Caco-2 (cell line): ENCODE data around the gene NEK7. TPM values are rescaled to one million over a fixed set of nuclear protein-coding genes. Genes with fewer than 3 reads are reported as not detected.

Experiments used
- BruUV-seq: library from RNA; stranded (reverse); fragments of 400-500 nt; replicated peaks from 2 replicates; lab custom pipeline; 2021; lab: Mats Ljungman, UMichigan
- CTCF ChIA-PET: fragments of 300-600 bp; sonication (Branson Sonifier 250); formaldehyde crosslinking; loops from one replicate; lab custom pipeline; 2022; ENCODE audit warnings: antibody characterized with exemption; lab: Charles Lee
- POLR2A ChIA-PET: fragments of 300-600 bp; sonication (Branson Sonifier 250); formaldehyde crosslinking; loops from one replicate; lab custom pipeline; 2022; ENCODE audit warnings: antibody characterized with exemption; lab: Charles Lee
- DNase-seq, 2 experiments: peaks; one replicate each; pipeline versions ENCODE4 v3.0.0 to v3.0.0-alpha.2; 2020 to 2022
- H3K27me3 ChIP-seq: replicated peaks from 2 replicates; pipeline ENCODE4 v1.6.0; 2011; ENCODE audit warnings: low read length; ENCODE audit not compliant: control insufficient read depth, insufficient read depth
- H3K36me3 ChIP-seq: 2 replicates; pipeline ENCODE4 v1.5.1; 2011; ENCODE audit warnings: low read length; ENCODE audit not compliant: control insufficient read depth, insufficient read depth
- H3K4me1 ChIP-seq: fragments of 250-450 bp; sonication (Bioruptor Pico); 2 replicates; pipeline ENCODE4 v1.5.1; 2020; ENCODE audit warnings: mild to moderate bottlenecking
- H3K4me3 ChIP-seq: 2 replicates; pipeline ENCODE4 v1.5.1; 2011; ENCODE audit warnings: low read depth, mild to moderate bottlenecking, control low read depth, low read length
- H3K9me3 ChIP-seq: fragments of 250-450 bp; sonication (Bioruptor Pico); 2 replicates; pipeline ENCODE4 v1.5.1; 2020; ENCODE audit warnings: mild to moderate bottlenecking, moderate library complexity
- H3K27ac Mint-ChIP-seq: one replicate; pipeline ENCODE4 v1.8.0; 2022; ENCODE audit warnings: mixed read lengths; ENCODE audit not compliant: unreplicated experiment
- H3K27me3 Mint-ChIP-seq: one replicate; pipeline ENCODE4 v1.8.0; 2022; ENCODE audit warnings: mixed read lengths; ENCODE audit not compliant: insufficient read depth, unreplicated experiment
- H3K36me3 Mint-ChIP-seq: one replicate; pipeline ENCODE4 v1.8.0; 2022; ENCODE audit warnings: mild to moderate bottlenecking, mixed read lengths; ENCODE audit not compliant: insufficient read depth, unreplicated experiment
- H3K4me1 Mint-ChIP-seq: one replicate; pipeline ENCODE4 v1.8.0; 2022; ENCODE audit warnings: low read depth, mixed read lengths; ENCODE audit not compliant: unreplicated experiment
- H3K4me3 Mint-ChIP-seq: one replicate; pipeline ENCODE4 v1.8.0; 2022; ENCODE audit warnings: mild to moderate bottlenecking, moderate library complexity, mixed read lengths; ENCODE audit not compliant: unreplicated experiment
- H3K9me3 Mint-ChIP-seq: one replicate; pipeline ENCODE4 v1.8.0; 2022; ENCODE audit warnings: mixed read lengths; ENCODE audit not compliant: unreplicated experiment
- intact Hi-C: fragments of 100-400 bp; cut with micrococcal nuclease; formaldehyde crosslinking; loops from one replicate; pipeline ENCODE4 v1.10.0; 2022; ENCODE audit not compliant: unreplicated experiment
- total RNA-seq: library from RNA; stranded (reverse); gene quantifications from 2 replicates; pipeline ENCODE4 v1.2.3, GENCODE V29; 2022
- TF ChIP-seq, protein P1 (sequence below), 2 experiments: fragments of 200-600 bp in 1 of 2; IDR thresholded peaks; 1 replicate in 1 of 2; 2 replicates in 1 of 2; pipeline versions ENCODE4 v1.5.1 to v1.8.0; 2011 to 2022; ENCODE audit warnings: antibody characterized with exemption in 1 of 2, control low read depth in 1 of 2, inconsistent platforms in 1 of 2, low read depth in 1 of 2, low read length in 1 of 2, mild to moderate bottlenecking in 1 of 2, moderate library complexity in 1 of 2; ENCODE audit not compliant: insufficient read depth in 1 of 2, severe bottlenecking in 1 of 2, unreplicated experiment in 1 of 2

The NEK7 gene
- total RNA-seq, 1 experiment from 2014 or later: 56.1 TPM

DNA sequence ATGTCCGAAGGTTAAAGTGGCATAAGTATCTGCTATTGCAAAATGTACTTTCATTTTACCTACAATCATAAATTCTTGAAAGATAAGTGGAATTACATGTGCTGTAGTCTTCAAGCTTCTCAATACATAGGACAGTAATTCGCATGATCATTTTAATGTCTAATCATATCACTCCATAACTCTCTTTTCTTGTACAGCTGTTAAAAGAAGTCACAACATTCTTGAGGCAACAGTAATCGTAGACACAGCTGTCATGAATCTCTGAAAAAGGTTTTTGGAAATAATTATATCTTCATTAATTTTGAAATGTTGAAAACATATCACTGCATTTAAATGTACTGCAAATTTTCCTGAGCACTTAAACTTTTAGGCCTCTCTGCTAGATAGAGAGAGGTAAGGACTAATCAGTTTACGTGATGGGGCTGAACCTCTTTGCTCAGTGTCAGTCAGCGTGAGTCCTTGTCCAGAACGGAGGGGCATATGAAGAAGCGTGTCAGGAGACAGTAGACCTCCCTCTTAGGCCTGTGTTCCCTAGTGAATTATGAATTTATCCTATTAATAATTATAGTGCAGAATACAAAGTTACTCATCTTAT, 133.4 kb downstream of the NEK7 start:
- Mint-ChIP-seq H3K27me3 (no peaks in the 10 kb centered on the region), H3K27ac (no peak overlapping the region), H3K4me1 (peaks cover 6% of the 10 kb centered on the region), H3K4me3 (no peak overlapping the region), H3K9me3 (no peaks in the 10 kb centered on the region), H3K36me3 (peaks cover 5% of the 10 kb centered on the region)
- Histone ChIP-seq H3K4me3 (no peak overlapping the region), H3K27me3 (no peaks in the 10 kb centered on the region), H3K9me3 (no peaks in the 10 kb centered on the region), H3K4me1 (no peaks in the 10 kb centered on the region), H3K36me3 (no peaks in the 10 kb centered on the region)
- DNase-seq: no peak
- intact Hi-C loops: loop anchor here (10.0 kb wide), 1 partner anchor 175 kb away; no protein-coding TSS in a partner anchor
- POLR2A ChIA-PET: no interaction called here
- no TSS peak for BruUV-seq
- CTCF ChIA-PET: no interaction called here
- TF ChIP-seq, protein P1, sequence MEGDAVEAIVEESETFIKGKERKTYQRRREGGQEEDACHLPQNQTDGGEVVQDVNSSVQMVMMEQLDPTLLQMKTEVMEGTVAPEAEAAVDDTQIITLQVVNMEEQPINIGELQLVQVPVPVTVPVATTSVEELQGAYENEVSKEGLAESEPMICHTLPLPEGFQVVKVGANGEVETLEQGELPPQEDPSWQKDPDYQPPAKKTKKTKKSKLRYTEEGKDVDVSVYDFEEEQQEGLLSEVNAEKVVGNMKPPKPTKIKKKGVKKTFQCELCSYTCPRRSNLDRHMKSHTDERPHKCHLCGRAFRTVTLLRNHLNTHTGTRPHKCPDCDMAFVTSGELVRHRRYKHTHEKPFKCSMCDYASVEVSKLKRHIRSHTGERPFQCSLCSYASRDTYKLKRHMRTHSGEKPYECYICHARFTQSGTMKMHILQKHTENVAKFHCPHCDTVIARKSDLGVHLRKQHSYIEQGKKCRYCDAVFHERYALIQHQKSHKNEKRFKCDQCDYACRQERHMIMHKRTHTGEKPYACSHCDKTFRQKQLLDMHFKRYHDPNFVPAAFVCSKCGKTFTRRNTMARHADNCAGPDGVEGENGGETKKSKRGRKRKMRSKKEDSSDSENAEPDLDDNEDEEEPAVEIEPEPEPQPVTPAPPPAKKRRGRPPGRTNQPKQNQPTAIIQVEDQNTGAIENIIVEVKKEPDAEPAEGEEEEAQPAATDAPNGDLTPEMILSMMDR (IDR thresholded peaks at IDR 0.05; ENCODE audit: insufficient read depth in 1 of 2, low read depth in 1 of 2, low read length in 1 of 2, severe bottlenecking in 1 of 2, unreplicated experiment in 1 of 2): no peak

DNA sequence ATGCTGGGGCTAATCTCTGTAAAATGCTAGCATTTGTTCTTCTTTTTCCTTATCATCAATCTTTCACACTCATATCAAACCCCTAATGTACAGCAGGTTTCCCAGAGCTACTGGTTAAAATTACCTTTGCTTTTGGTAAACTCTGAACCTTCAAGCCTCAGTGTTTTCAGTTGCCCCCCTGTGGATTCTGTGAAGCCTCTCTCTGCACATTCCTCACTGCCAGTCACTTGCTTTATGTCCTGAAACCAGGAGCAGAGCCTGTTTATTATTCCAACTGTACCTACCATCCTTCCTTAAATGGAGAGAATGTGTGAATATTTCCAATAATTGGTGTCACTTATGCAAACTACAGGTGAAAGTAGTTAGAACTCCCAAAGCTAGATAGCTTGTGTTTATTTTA, 134.2 kb downstream of the NEK7 start:
- H3K4me1 ChIP-seq: no peaks in the 10 kb centered on the region
- no peak for DNase-seq
- H3K36me3 ChIP-seq: no peaks in the 10 kb centered on the region
- H3K9me3 ChIP-seq: no peaks in the 10 kb centered on the region
- Mint-ChIP-seq H3K4me3 (no peak overlapping the region), H3K4me1 (peaks cover 6% of the 10 kb centered on the region), H3K9me3 (no peaks in the 10 kb centered on the region), H3K36me3 (peaks cover 8% of the 10 kb centered on the region), H3K27ac (peak overlapping the region; percentile 11), H3K27me3 (no peaks in the 10 kb centered on the region)
- CTCF ChIA-PET: no interaction called here
- no peaks in the 10 kb centered on the region for H3K27me3 ChIP-seq
- no TSS peak for BruUV-seq
- intact Hi-C loops: loop anchor here (10.0 kb wide), 1 partner anchor 174 kb away; no protein-coding TSS in a partner anchor
- TF ChIP-seq, protein P1 (IDR thresholded peaks at IDR 0.05; ENCODE audit: insufficient read depth in 1 of 2, low read depth in 1 of 2, low read length in 1 of 2, severe bottlenecking in 1 of 2, unreplicated experiment in 1 of 2): no peak
- POLR2A ChIA-PET: no interaction called here
- no peak overlapping the region for H3K4me3 ChIP-seq

DNA sequence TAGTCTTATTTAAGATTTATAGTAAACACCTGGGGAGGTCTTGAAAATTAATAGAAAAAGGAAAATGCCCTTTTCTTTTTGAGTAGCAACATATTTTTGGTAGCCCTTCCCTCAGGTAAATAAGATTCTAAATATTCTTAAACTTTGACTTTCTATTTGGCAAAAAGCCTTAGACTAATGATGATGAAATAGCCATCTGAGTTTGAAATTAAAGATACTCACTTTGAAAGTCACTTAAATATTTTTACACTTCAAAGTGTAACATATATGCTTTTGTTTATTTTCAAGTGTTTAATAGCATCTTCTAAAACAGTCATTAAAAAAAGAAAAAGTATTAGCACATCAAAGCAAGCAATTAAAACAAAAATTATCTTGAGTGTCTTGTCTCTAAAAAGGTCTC, 135.1 kb downstream of the NEK7 start:
- TF ChIP-seq, protein P1 (IDR thresholded peaks at IDR 0.05; ENCODE audit: insufficient read depth in 1 of 2, low read depth in 1 of 2, low read length in 1 of 2, severe bottlenecking in 1 of 2, unreplicated experiment in 1 of 2): no peak
- H3K27me3 Mint-ChIP-seq: no peaks in the 10 kb centered on the region
- POLR2A ChIA-PET: no interaction called here
- H3K27ac Mint-ChIP-seq: no peak overlapping the region
- peaks cover 6% of the 10 kb centered on the region for H3K4me1 Mint-ChIP-seq
- H3K9me3 ChIP-seq: no peaks in the 10 kb centered on the region
- H3K4me1 ChIP-seq: no peaks in the 10 kb centered on the region
- no TSS peak for BruUV-seq
- H3K36me3 Mint-ChIP-seq: peaks cover 8% of the 10 kb centered on the region
- no peak overlapping the region for H3K4me3 Mint-ChIP-seq
- no peak overlapping the region for H3K4me3 ChIP-seq
- H3K9me3 Mint-ChIP-seq: no peaks in the 10 kb centered on the region
- intact Hi-C loops: loop anchor here (10.0 kb wide), 1 partner anchor 173 kb away; no protein-coding TSS in a partner anchor
- H3K27me3 ChIP-seq: no peaks in the 10 kb centered on the region
- CTCF ChIA-PET: no interaction called here
- no peak for DNase-seq
- H3K36me3 ChIP-seq: no peaks in the 10 kb centered on the region
